Lower lobe of right lung (tissue), 2 donors: ENCODE results near the gene ARSG. TPM values are rescaled to one million over a fixed set of nuclear protein-coding genes. Genes with fewer than 3 reads are reported as not detected.

Source experiments
- ATAC-seq, 2 donors: fragments of 200-7000 bp; cut with Tn5 transposase; one replicate each; pipeline ENCODE4 v1.9.1; 2020 to 2022; ENCODE audit warnings: mild to moderate bottlenecking in 2 of 2, moderate library complexity in 2 of 2
- DNase-seq: peaks from one replicate; pipeline ENCODE4 v3.0.0-alpha.2; 2020
- H3K27ac ChIP-seq: fragments of 200-600 bp; one replicate; pipeline ENCODE4 v1.8.0; 2022
- H3K27me3 ChIP-seq: fragments of 200-600 bp; one replicate; pipeline ENCODE4 v1.8.0; 2022; ENCODE audit warnings: low read depth
- H3K36me3 ChIP-seq: fragments of 200-600 bp; one replicate; pipeline ENCODE4 v1.8.0; 2022; ENCODE audit warnings: mild to moderate bottlenecking
- H3K4me1 ChIP-seq: fragments of 200-600 bp; one replicate; pipeline ENCODE4 v1.8.0; 2022
- H3K4me3 ChIP-seq: fragments of 200-600 bp; one replicate; pipeline ENCODE4 v1.8.0; 2022; ENCODE audit warnings: mild to moderate bottlenecking
- H3K9me3 ChIP-seq: fragments of 200-600 bp; one replicate; pipeline ENCODE4 v1.8.0; 2022
- intact Hi-C: fragments of 100-400 bp; cut with DNase I; formaldehyde crosslinking; loops from one replicate; pipeline ENCODE4 v1.11.0; 2022
- total RNA-seq: library from RNA; stranded (reverse); fragmentation: NEBNext Ultra II Directional; extraction: Animal tissue kit (Norgen Biotek cat#: 25700); gene quantifications from one replicate; pipeline ENCODE4 v1.2.1, GENCODE V29; 2021
- TF ChIP-seq, protein P1 (sequence below): fragments of 200-600 bp; IDR thresholded peaks from one replicate; pipeline ENCODE4 v1.8.0; 2022; ENCODE audit warnings: antibody characterized with exemption, mild to moderate bottlenecking
- donor health status: DM: no; HTN: yes; CAD: no; lungs with severe emphysema.

Gene ARSG
- total RNA-seq, 1 donor from 2014 or later, result 4.2 TPM

DNA sequence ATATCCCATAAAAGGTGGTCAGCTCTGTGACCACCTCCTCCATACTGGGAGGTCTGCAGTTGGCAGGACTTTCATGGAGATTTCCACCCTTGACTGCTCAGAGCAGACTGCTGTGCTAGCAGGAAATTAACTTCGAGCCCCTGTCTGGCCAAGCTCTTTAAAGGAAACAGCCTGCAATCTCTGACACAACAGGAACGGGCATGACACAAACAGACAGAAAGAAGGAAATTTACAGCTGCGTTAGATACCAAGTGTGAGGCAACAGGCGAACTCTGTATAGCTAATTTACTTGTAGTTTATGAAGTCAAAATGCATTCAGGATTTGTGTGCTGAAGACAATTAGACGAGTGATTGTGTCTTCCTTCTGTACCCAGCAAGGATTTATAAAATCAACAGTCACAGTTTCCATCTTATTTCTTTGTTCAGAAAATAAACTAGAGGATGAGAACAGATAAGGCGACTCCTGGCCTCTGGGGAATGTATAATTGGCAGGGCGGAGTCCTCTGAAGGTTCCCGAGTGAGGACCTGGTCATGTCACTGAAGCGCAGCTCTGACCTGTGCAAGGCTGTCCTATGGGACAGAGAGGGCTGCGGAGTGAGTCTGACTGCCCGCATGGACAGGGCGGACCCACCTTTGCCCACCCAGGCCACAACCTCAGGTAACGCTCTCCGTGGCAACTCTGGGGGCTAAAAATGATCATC is 149.9 kb downstream of the ARSG start:
- Histone ChIP-seq H3K27ac (peak overlapping the region; percentile 66), H3K4me1 (peaks cover 57% of the 10 kb centered on the region)

DNA sequence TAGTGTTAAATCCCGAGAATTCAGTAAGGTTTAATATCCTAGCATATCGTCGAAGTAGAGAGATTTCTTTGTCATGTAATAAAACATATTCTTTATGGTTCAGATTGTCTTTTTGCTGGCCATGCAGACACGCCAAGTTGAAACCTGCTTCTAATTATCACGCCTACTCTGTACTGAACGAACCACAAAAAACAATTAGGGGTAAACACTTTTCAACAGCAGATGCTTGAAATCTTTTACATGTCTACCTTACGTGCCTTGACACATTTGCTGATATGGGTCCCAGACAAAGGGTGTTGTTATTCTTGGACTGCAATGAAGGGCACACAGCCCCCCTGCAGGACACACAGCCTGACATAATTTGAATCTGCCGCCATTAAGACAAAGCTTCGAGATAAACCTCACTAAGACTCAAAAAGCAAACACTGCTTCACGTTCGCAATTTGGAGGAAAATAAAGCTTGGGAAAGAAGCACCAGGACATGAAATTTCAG is 152.7 kb downstream of the ARSG start:
- Histone ChIP-seq H3K27ac (no peak overlapping the region), H3K36me3 (peaks cover 66% of the 10 kb centered on the region), H3K9me3 (no peaks in the 10 kb centered on the region), H3K4me1 (peaks cover 33% of the 10 kb centered on the region), H3K27me3 (no peaks in the 10 kb centered on the region), H3K4me3 (no peak overlapping the region)
- ATAC-seq, result no peak
- intact Hi-C loops, result no loop called here
- DNase-seq, result no peak
- TF ChIP-seq, protein P1, sequence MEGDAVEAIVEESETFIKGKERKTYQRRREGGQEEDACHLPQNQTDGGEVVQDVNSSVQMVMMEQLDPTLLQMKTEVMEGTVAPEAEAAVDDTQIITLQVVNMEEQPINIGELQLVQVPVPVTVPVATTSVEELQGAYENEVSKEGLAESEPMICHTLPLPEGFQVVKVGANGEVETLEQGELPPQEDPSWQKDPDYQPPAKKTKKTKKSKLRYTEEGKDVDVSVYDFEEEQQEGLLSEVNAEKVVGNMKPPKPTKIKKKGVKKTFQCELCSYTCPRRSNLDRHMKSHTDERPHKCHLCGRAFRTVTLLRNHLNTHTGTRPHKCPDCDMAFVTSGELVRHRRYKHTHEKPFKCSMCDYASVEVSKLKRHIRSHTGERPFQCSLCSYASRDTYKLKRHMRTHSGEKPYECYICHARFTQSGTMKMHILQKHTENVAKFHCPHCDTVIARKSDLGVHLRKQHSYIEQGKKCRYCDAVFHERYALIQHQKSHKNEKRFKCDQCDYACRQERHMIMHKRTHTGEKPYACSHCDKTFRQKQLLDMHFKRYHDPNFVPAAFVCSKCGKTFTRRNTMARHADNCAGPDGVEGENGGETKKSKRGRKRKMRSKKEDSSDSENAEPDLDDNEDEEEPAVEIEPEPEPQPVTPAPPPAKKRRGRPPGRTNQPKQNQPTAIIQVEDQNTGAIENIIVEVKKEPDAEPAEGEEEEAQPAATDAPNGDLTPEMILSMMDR, result no peak

More for the DNA sequence above, 149.9 kb downstream of the ARSG start:
- Histone ChIP-seq H3K4me3 (no peak overlapping the region), H3K9me3 (no peaks in the 10 kb centered on the region), H3K27me3 (no peaks in the 10 kb centered on the region), H3K36me3 (peaks cover 38% of the 10 kb centered on the region)
- TF ChIP-seq, protein P1, result no peak
- ATAC-seq (peak; percentile 25 to 49), DNase-seq (no peak)
- intact Hi-C loops, result no loop called here

DNA sequence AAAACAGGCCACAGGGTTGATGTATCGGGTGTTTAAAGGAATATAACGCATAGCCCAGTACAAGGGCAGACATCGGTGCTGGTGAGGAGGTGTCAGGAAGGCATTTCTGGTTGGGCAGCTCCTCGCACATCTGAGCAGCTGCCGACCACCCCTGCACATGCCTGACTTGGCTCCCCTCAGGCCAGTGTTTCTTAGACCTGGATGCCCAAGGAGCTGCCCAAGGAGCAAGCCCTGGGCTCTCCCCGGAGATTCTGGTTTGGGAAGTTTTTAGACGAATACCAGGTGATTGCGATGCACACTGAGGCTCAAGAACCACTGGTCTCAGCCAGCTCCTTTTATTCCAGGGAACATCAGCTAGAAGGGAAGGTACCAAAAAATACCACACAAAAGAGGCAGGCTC is 154.4 kb downstream of the ARSG start:
- Histone ChIP-seq H3K9me3 (no peaks in the 10 kb centered on the region), H3K27me3 (no peaks in the 10 kb centered on the region), H3K27ac (no peak overlapping the region), H3K36me3 (peaks cover 82% of the 10 kb centered on the region), H3K4me3 (no peak overlapping the region), H3K4me1 (peaks cover 21% of the 10 kb centered on the region)
- intact Hi-C loops, result no loop called here
- TF ChIP-seq, protein P1, result no peak
- no peak for DNase-seq
- no peak for ATAC-seq

DNA sequence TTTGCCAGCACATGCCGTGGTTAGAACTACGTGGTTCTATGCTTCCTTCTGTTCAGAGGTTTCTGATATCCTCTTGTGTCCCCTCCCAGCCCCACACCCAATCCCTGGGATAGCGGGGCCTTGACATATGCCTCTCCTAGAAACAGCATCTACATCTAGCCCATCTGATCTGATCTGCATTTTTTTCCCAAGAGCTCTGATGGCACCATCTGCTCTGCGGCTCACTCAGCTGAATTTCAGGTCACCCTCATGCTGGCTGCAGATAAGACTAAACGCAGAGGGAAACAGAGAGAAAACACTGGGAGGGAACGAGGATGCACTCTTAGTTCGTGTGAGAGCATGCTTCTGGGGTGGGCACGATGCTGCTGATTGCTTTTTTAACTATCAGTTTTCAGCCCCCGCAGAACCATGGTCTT is 155.3 kb downstream of the ARSG start:
- no peak for ATAC-seq
- Histone ChIP-seq H3K4me3 (no peak overlapping the region), H3K9me3 (no peaks in the 10 kb centered on the region), H3K4me1 (peaks cover 11% of the 10 kb centered on the region), H3K27me3 (no peaks in the 10 kb centered on the region), H3K36me3 (peaks cover 92% of the 10 kb centered on the region), H3K27ac (no peak overlapping the region)
- TF ChIP-seq, protein P1, result no peak
- intact Hi-C loops, result no loop called here
- DNase-seq, result no peak

DNA sequence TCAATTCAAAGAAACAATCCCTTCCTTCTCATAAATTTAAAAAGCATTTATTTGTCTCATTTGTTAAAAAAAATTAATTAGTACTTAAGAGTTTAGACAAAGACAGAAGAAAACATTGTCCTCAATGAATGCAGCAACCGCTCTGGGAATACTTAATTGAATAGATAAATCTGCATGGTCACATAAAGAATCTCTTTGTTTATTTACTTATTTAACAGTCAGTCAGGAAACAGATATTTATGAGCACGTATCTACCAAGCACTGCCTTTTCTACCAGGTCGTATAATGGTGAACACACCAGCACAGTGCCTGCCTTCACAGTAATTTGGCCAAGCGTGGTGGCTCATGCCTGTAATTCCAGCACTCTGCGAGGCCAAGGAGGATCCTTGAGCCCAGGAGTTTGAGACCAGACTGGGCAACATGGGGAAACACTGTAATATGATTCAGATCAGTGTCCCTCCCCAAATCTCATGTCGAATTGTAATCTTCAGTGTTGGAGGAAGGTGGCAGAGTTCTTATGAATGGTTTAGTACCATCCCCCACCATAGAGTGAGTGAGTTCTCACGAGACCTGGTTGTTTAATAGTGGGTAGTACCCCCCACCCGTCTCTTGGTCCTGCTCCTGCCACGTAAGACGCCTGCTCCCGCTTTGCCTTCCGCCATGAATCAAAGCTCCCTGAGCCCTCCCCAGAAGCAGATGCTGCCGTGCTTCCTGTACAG is 157.9 kb downstream of the ARSG start:
- H3K36me3 ChIP-seq, result peaks cover 87% of the 10 kb centered on the region
- DNase-seq (no peak), ATAC-seq (no peak)
- peaks cover 9% of the 10 kb centered on the region for H3K4me1 ChIP-seq
- no peak overlapping the region for H3K27ac ChIP-seq
- intact Hi-C loops, result no loop called here
- TF ChIP-seq, protein P1, result no peak
- no peak overlapping the region for H3K4me3 ChIP-seq
- H3K27me3 ChIP-seq, result no peaks in the 10 kb centered on the region
- H3K9me3 ChIP-seq, result no peaks in the 10 kb centered on the region
